BJ (cell line): Measurements from ENCODE around the gene TUBA8. TPM values are rescaled to one million over a fixed set of nuclear protein-coding genes. Genes with fewer than 3 reads are reported as not detected.
"Not testable (repeated sequence)": the region's sequence is repeated elsewhere in the genome, so short reads cannot be mapped to it uniquely, and the experiment has no call there.

Source experiments
- CTCF ChIA-PET: fragments of 350-600 bp; formaldehyde crosslinking; extraction: SDS; loops from one replicate; lab custom pipeline; 2021; ENCODE audit warnings: antibody characterized with exemption, inconsistent platforms; lab: Yijun Ruan, JAX
- POLR2A ChIA-PET: fragments of 300-600 bp; sonication (Branson Sonifier 250); formaldehyde crosslinking; extraction: SDS; loops from one replicate; lab custom pipeline; 2021; ENCODE audit warnings: antibody characterized with exemption; lab: Charles Lee
- DNase-seq: peaks from one replicate; pipeline ENCODE4 v3.0.0-alpha.2; 2011; ENCODE audit warnings: low read depth
- H3K27me3 ChIP-seq: 2 replicates; pipeline ENCODE4 v1.6.0; 2011; ENCODE audit warnings: low read length; ENCODE audit not compliant: control insufficient read depth, insufficient read depth
- H3K36me3 ChIP-seq: 2 replicates; pipeline ENCODE4 v1.5.1; 2011; ENCODE audit warnings: low read length; ENCODE audit not compliant: control insufficient read depth, insufficient read depth
- H3K4me3 ChIP-seq: 2 replicates; pipeline ENCODE4 v1.5.1; 2011; ENCODE audit warnings: low read depth, mild to moderate bottlenecking, control low read depth, low read length
- CTCF ChIP-seq: IDR thresholded peaks from 2 replicates; pipeline ENCODE4 v1.5.1; 2011; ENCODE audit warnings: low read depth, mild to moderate bottlenecking, control low read depth, inconsistent platforms, low read length, moderate library complexity; ENCODE audit not compliant: insufficient read depth
- polyA plus RNA-seq: library from polyadenylated mRNA; depleted of rRNA; stranded (reverse); fragments of >200 nt; gene quantifications from 2 replicates; pipeline ENCODE4 v1.2.3, GENCODE V29; 2011

The TUBA8 gene
- polyA plus RNA-seq, 1 experiment: 1.3 TPM

DNA sequence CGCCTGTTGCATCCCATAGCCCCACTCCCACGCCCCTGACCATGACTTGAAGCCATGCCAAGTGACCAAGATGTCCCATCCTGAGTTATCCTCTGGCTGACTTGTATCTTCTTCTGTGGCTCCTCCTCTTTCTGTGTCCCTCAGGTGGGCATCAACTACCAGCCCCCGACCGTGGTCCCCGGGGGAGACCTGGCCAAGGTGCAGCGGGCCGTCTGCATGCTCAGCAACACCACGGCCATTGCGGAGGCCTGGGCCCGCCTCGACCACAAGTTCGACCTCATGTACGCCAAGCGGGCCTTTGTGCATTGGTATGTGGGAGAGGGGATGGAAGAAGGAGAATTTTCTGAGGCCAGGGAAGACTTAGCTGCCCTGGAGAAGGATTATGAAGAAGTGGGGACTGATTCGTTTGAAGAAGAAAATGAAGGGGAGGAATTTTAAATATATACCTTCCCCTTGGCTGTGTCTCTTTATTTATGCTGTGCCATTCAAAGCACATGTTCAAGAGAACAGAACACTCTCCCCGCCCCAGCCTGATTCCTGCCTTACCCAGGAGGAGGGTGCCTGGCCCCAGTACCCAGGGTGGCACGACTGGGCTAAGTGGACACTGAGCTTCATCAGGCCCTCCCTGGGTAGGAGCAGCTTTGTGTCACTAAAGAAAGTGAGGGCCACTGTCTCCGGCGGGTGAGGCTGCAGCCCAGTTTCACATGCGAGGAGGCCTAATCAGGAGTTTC, 20.3 kb downstream of the TUBA8 start:
- ChIA-PET CTCF (no interaction called here), POLR2A (no interaction called here)
- H3K27me3 ChIP-seq: no peaks in the 10 kb centered on the region
- no peaks in the 10 kb centered on the region; the same call in 1 of the 2 replicates for H3K36me3 ChIP-seq
- H3K4me3 ChIP-seq: no peak overlapping the region
- TF ChIP-seq CTCF: no peak
- DNase-seq: no peak

GRCh38 chr22:18133452-18133851, 22.8 kb downstream of the TUBA8 start:
- no peak overlapping the region for H3K4me3 ChIP-seq
- no peak for DNase-seq
- no peaks in the 10 kb centered on the region for H3K36me3 ChIP-seq
- TF ChIP-seq CTCF: no peak
- POLR2A ChIA-PET: no interaction called here
- H3K27me3 ChIP-seq: no peaks in the 10 kb centered on the region
- CTCF ChIA-PET: no interaction called here

DNA sequence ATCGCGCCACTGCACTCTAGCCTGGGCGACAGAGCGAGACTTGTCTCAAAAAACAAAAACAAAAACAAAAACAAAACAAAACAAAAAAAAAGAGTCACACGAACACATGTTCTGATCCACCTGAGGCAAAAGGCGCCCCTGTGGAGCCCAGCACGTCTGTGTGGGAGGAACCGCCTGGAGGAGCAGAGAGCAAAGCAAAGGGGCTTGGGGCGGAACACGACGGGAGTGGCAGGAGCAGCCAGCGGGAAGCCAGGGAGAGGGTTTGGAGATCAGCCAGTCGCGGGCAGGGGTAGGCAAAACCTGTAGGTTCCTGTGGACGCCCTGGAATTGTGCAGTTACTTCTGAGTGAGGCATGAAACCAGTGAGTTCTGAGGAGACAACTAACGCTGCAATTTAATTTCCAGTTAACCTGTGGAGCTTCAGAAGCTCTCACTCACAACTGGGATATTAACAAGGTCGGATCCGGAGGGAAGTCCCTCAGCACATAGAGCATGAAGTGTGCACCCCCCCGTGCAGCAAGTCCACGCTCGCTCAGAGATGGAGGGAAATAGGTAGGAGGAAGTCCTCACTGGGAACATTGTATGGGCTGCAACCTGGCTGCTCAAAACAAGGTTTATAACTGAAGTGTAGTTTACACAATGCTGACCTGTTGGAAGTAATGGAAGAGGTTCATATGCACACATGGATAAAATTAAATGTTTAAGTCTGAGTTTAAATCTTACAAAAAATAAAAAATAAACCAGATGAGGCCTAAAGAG, 26.1 kb downstream of the TUBA8 start:
- Histone ChIP-seq H3K36me3 (no peaks in the 10 kb centered on the region), H3K4me3 (no peak overlapping the region), H3K27me3 (no peaks in the 10 kb centered on the region)
- ChIA-PET CTCF (no interaction called here), POLR2A (no interaction called here)
- no peak for TF ChIP-seq CTCF
- no peak for DNase-seq

DNA sequence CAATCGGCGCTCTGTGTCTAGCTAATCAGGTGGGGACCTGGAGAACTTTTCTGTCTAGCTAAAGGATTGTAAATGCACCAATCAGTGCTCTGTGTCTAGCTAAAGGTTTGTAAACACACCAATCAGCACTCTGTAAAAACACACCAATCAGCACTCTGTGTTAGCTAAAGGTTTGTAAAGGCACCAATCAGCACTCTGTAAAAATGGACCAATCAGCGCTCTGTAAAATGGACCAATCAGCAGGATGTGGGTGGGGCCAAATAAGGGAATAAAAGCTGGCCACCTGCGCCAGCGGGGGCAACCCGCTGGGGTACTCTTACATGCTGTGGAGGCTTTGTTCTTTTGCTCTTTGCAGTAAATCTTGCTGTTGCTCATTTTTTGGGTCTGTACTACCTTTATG, 30.4 kb downstream of the TUBA8 start:
- H3K27me3 ChIP-seq, H3K4me3 ChIP-seq, H3K36me3 ChIP-seq, DNase-seq, POLR2A ChIA-PET: not testable (repeated sequence)
- CTCF ChIA-PET: interaction anchor here (1.1 to 1.4 kb wide), 2 partner anchors 8 to 16 kb away, joined by 4 to 6 read pairs; partner anchors contain the start of gene USP18

- ChIA-PET CTCF (no interaction called here), POLR2A (no interaction called here)
- Histone ChIP-seq H3K36me3 (no peaks in the 10 kb centered on the region), H3K4me3 (no peak overlapping the region), H3K27me3 (no peaks in the 10 kb centered on the region)
- DNase-seq: no peak
- no peak for TF ChIP-seq CTCF
Measured at GRCh38 chr22:18144105-18144504, 33.5 kb downstream of the TUBA8 start.
